ENCODE measurements around the gene NFIA.

Gene NFIA

GRCh38 chr1:61270107-61270506 is 187.7 kb downstream of the NFIA start:
- Histone ChIP-seq H3K27ac (ENCODE audit: extremely low read depth, low read depth, low read length) (no peak overlapping the region), H3K36me3 (ENCODE audit: control insufficient read depth in 2 of 2, insufficient read depth in 1 of 2, low read length in 2 of 2) (no peaks in the 10 kb centered on the region), H3K9me3 (ENCODE audit: control insufficient read depth, insufficient read depth, low read depth, low read length) (no peaks in the 10 kb centered on the region), H3K4me1 (ENCODE audit: control insufficient read depth, insufficient read depth, low read length) (peaks cover 8% of the 10 kb centered on the region), H3K4me3 (ENCODE audit: low read depth, low read length) (no peak overlapping the region)
- ChIA-PET CTCF (interaction anchor here (0.9 kb wide), 1 partner anchor 221 kb away, joined by 3 read pairs; no protein-coding TSS in a partner anchor), POLR2A (no interaction called here)
- TF ChIP-seq ZNF664 (tag by site-specific recombination; IDR thresholded peaks at IDR 0.05) (peak; percentile 13; the same call in 1 of the 2 replicates), ZNF292 (tag by site-specific recombination; IDR thresholded peaks at IDR 0.05; ENCODE audit: borderline replicate concordance, low read depth) (no peak), ZNF433 (tag by site-specific recombination; IDR thresholded peaks at IDR 0.05; ENCODE audit: low read depth) (no peak), PRDM4 (tag by site-specific recombination; IDR thresholded peaks at IDR 0.05) (peak; percentile 37; the same call in 1 of the 2 replicates)

GRCh38 chr1:61270761-61271411 is 188.5 kb downstream of the NFIA start:
- peaks cover 8% of the 10 kb centered on the region for H3K4me1 ChIP-seq (ENCODE audit: control insufficient read depth, insufficient read depth, low read length)
- ChIA-PET POLR2A (no interaction called here), CTCF (interaction anchor here (0.7 kb wide), 1 partner anchor 583 kb away, joined by 3 read pairs; no protein-coding TSS in a partner anchor)
- no peaks in the 10 kb centered on the region for H3K36me3 ChIP-seq (ENCODE audit: control insufficient read depth in 2 of 2, insufficient read depth in 1 of 2, low read length in 2 of 2)
- H3K27ac ChIP-seq (ENCODE audit: extremely low read depth, low read depth, low read length), result no peak overlapping the region
- no peaks in the 10 kb centered on the region for H3K9me3 ChIP-seq (ENCODE audit: control insufficient read depth, insufficient read depth, low read depth, low read length)
- H3K4me3 ChIP-seq (ENCODE audit: low read depth, low read length), result no peak overlapping the region
- peak; percentile 19; the same call in 1 of the 2 replicates for TF ChIP-seq ZNF580 (tag by site-specific recombination; IDR thresholded peaks at IDR 0.05)
- TF ChIP-seq SCRT1 (tag by site-specific recombination; IDR thresholded peaks at IDR 0.05; ENCODE audit: borderline replicate concordance), result no peak
- TF ChIP-seq ZNF335 (tag by site-specific recombination; conservative IDR thresholded peaks at IDR 0.05), result peak; percentile 28; the same call in 1 of the 2 replicates
- no peak for TF ChIP-seq ZNF248 (tag by site-specific recombination; IDR thresholded peaks at IDR 0.05)
- TF ChIP-seq TRIM28 (IDR thresholded peaks at IDR 0.05; ENCODE audit: borderline replicate concordance, low read length), result 0 out of 2 replicates have a peak, but pooled peaks have one; percentile 21
- TF ChIP-seq ZNF19 (tag by site-specific recombination; IDR thresholded peaks at IDR 0.05; ENCODE audit: low read depth), result no peak
- TF ChIP-seq ZNF366 (tag by site-specific recombination; conservative IDR thresholded peaks at IDR 0.05), result 0 out of 2 replicates have a peak, but pooled peaks have one; percentile 55
- TF ChIP-seq ZFP3 (tag by site-specific recombination; IDR thresholded peaks at IDR 0.05; ENCODE audit: low read depth), result no peak
- no peak for TF ChIP-seq MZF1 (tag by site-specific recombination; IDR thresholded peaks at IDR 0.05; ENCODE audit: borderline replicate concordance)
- TF ChIP-seq ZNF133 (tag by site-specific recombination; IDR thresholded peaks at IDR 0.05), result no peak
- TF ChIP-seq ZNF843 (tag by site-specific recombination; IDR thresholded peaks at IDR 0.05), result no peak
- TF ChIP-seq WT1 (tag by site-specific recombination; IDR thresholded peaks at IDR 0.05), result no peak
- no peak for TF ChIP-seq ZNF529 (tag by site-specific recombination; IDR thresholded peaks at IDR 0.05; ENCODE audit: insufficient replicate concordance)
- no peak for TF ChIP-seq ZNF560 (tag by site-specific recombination; IDR thresholded peaks at IDR 0.05; ENCODE audit: borderline replicate concordance)
- TF ChIP-seq ZBTB8A (tag by site-specific recombination; IDR thresholded peaks at IDR 0.05), result no peak
- TF ChIP-seq ZNF398 (tag by site-specific recombination; IDR thresholded peaks at IDR 0.05), result no peak; the same call in 1 of the 2 replicates
- TF ChIP-seq KLF1 (tag by site-specific recombination; IDR thresholded peaks at IDR 0.05), result no peak
- TF ChIP-seq KLF16 (tag by site-specific recombination; IDR thresholded peaks at IDR 0.05), result no peak
- TF ChIP-seq AEBP2 (tag by site-specific recombination; IDR thresholded peaks at IDR 0.05; ENCODE audit: borderline replicate concordance), result no peak
- TF ChIP-seq ZFHX2 (tag by site-specific recombination; conservative IDR thresholded peaks at IDR 0.05), result no peak
- TF ChIP-seq ZNF174 (tag by site-specific recombination; IDR thresholded peaks at IDR 0.05), result no peak
- TF ChIP-seq SP7 (tag by site-specific recombination; IDR thresholded peaks at IDR 0.05), result 0 out of 2 replicates have a peak, but pooled peaks have one; percentile 22
- no peak for TF ChIP-seq KLF9 (tag by site-specific recombination; IDR thresholded peaks at IDR 0.05; ENCODE audit: low read depth)
- no peak for TF ChIP-seq MEIS1 (CRISPR knock-in tag; IDR thresholded peaks at IDR 0.05; ENCODE audit: borderline replicate concordance)
- no peak for TF ChIP-seq ZNF416 (tag by site-specific recombination; IDR thresholded peaks at IDR 0.05)
- no peak for TF ChIP-seq ZNF677 (tag by site-specific recombination; IDR thresholded peaks at IDR 0.05)

Data from HEK293 (cell line).